ENCODE measurements around the gene FASN.

FASN gene

GRCh38 chr17:82031885-82032627, 66.0 kb downstream of the FASN start:
- Histone ChIP-seq H3K9me3 (ENCODE audit: control insufficient read depth in 1 of 2, low read length in 2 of 2) (no peaks in the 10 kb centered on the region), H3K4me3 (ENCODE audit: low read depth in 1 of 2, low read length in 2 of 2) (peak overlapping the region in 1 of 2 donors; percentile 42), H3K4me1 (ENCODE audit: control insufficient read depth in 1 of 2, insufficient read depth in 2 of 2, low read length in 2 of 2) (peaks cover 4 to 32% of the 10 kb centered on the region in 2 donors), H3K27me3 (ENCODE audit: low read depth, low read length) (no peaks in the 10 kb centered on the region), H3K27ac (ENCODE audit: low read length) (no peak overlapping the region), H3K36me3 (ENCODE audit: control insufficient read depth in 1 of 2, insufficient read depth in 2 of 2, low read length in 2 of 2) (peaks cover 0 to 11% of the 10 kb centered on the region in 2 donors)

GRCh38 chr17:82031303-82031884, 66.6 kb downstream of the FASN start, which contains the start of gene RAC3:
RAC3 (plus strand) TSS chr17:82031678; CDS start chr17:82031762, 84 bp downstream.
- no peaks in the 10 kb centered on the region for H3K9me3 ChIP-seq (ENCODE audit: control insufficient read depth in 1 of 2, low read length in 2 of 2)
- peaks cover under 1 to 26% of the 10 kb centered on the region in 2 donors for H3K4me1 ChIP-seq (ENCODE audit: control insufficient read depth in 1 of 2, insufficient read depth in 2 of 2, low read length in 2 of 2)
- H3K27ac ChIP-seq (ENCODE audit: low read length), result no peak within 1 kb of the TSS
- H3K36me3 ChIP-seq (ENCODE audit: control insufficient read depth in 1 of 2, insufficient read depth in 2 of 2, low read length in 2 of 2), result peaks cover 0 to 11% of the 10 kb centered on the region in 2 donors
- H3K27me3 ChIP-seq (ENCODE audit: low read depth, low read length), result no peaks in the 10 kb centered on the region
- H3K4me3 ChIP-seq (ENCODE audit: low read depth in 1 of 2, low read length in 2 of 2), result peak within 1 kb of the TSS; percentile 26 to 66

DNA sequence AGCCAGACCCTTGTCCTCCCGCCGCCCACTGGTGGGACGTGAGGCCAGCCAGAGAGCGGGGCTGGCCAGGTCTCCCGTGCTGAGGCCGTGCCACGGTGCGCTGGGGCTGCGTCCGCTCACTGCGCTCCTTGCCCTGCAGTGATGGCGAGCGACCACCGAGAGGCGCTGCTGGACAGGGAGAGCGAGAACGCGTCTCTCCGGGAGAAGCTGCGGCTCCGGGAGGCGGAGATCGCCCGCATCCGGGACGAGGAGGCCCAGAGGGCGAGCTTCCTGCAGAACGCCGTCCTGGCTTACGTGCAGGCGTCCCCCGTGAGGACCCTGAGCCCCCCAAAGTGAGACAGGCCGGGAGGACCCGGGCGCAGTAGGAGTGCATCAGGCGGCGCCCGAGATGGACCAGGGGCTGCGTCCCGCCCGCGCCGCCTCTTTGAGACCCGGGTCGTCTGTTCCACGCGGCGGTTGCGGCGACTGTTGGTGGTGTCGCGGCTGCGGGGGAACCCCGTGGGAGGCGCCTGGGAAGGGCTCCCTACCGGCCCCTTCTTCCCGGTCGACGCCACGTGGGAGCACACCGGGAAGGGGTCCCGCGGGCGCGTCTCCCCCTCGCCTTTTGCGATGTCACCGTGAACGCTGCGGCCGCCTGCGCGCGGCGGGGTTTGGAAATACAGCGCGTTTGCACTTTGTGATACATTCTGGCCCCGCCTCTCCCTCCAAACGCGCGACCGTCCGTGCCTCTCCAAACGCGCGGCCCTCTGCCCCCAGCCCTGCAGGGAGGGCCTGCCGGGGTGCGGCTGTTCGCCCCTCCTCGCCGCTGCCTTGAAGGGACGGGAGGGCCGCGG, 67.3 kb downstream of the FASN start:
- Histone ChIP-seq H3K27ac (ENCODE audit: low read length) (no peak overlapping the region), H3K9me3 (ENCODE audit: control insufficient read depth in 1 of 2, low read length in 2 of 2) (no peaks in the 10 kb centered on the region), H3K4me1 (ENCODE audit: control insufficient read depth in 1 of 2, insufficient read depth in 2 of 2, low read length in 2 of 2) (peaks cover 0 to 20% of the 10 kb centered on the region in 2 donors), H3K36me3 (ENCODE audit: control insufficient read depth in 1 of 2, insufficient read depth in 2 of 2, low read length in 2 of 2) (peaks cover 0 to 11% of the 10 kb centered on the region in 2 donors), H3K27me3 (ENCODE audit: low read depth, low read length) (no peaks in the 10 kb centered on the region), H3K4me3 (ENCODE audit: low read depth in 1 of 2, low read length in 2 of 2) (peak overlapping the region; percentile 26 to 66)

GRCh38 chr17:82029990-82030469, 68.0 kb downstream of the FASN start:
- H3K27ac ChIP-seq (ENCODE audit: low read length), result no peak overlapping the region
- peaks cover 0 to 20% of the 10 kb centered on the region in 2 donors for H3K4me1 ChIP-seq (ENCODE audit: control insufficient read depth in 1 of 2, insufficient read depth in 2 of 2, low read length in 2 of 2)

DNA sequence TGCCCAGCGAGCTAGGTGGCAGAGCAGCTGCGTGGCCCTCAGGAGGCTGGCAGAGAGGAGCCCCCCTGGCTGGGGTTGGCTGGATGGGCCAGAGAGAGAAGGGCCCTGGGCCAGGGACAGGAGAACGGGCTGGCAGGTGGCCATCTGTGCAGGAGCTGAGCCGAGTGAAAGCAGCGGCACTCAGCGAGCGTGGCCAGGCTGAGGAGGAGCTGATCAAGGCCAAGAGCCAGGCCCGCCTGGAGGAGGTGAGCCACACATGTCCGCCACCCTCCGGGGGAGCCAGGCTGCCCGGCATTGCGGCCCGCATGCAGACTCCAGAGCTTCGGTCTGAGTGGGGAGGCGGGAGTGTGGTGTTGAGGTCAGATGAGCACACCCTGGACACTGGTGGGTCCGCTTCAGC, 68.6 kb downstream of the FASN start:
- Histone ChIP-seq H3K36me3 (ENCODE audit: control insufficient read depth in 1 of 2, insufficient read depth in 2 of 2, low read length in 2 of 2) (peaks cover 0 to 11% of the 10 kb centered on the region in 2 donors), H3K27me3 (ENCODE audit: low read depth, low read length) (no peaks in the 10 kb centered on the region), H3K9me3 (ENCODE audit: control insufficient read depth in 1 of 2, low read length in 2 of 2) (no peaks in the 10 kb centered on the region), H3K4me1 (ENCODE audit: control insufficient read depth in 1 of 2, insufficient read depth in 2 of 2, low read length in 2 of 2) (peaks cover 1 to 22% of the 10 kb centered on the region in 2 donors), H3K27ac (ENCODE audit: low read length) (no peak overlapping the region), H3K4me3 (ENCODE audit: low read depth in 1 of 2, low read length in 2 of 2) (no peak overlapping the region)

More at GRCh38 chr17:82029990-82030469, 68.0 kb downstream of the FASN start:
- no peaks in the 10 kb centered on the region for H3K27me3 ChIP-seq (ENCODE audit: low read depth, low read length)
- peaks cover 0 to 11% of the 10 kb centered on the region in 2 donors for H3K36me3 ChIP-seq (ENCODE audit: control insufficient read depth in 1 of 2, insufficient read depth in 2 of 2, low read length in 2 of 2)
- peak overlapping the region in 1 of 2 donors; percentile 66 for H3K4me3 ChIP-seq (ENCODE audit: low read depth in 1 of 2, low read length in 2 of 2)
- H3K9me3 ChIP-seq (ENCODE audit: control insufficient read depth in 1 of 2, low read length in 2 of 2), result no peaks in the 10 kb centered on the region

- H3K4me1 ChIP-seq (ENCODE audit: control insufficient read depth in 1 of 2, insufficient read depth in 2 of 2, low read length in 2 of 2), result peaks cover 5 to 27% of the 10 kb centered on the region in 2 donors
- H3K36me3 ChIP-seq (ENCODE audit: control insufficient read depth in 1 of 2, insufficient read depth in 2 of 2, low read length in 2 of 2), result peaks cover 0 to 11% of the 10 kb centered on the region in 2 donors
- no peak overlapping the region for H3K27ac ChIP-seq (ENCODE audit: low read length)
- H3K27me3 ChIP-seq (ENCODE audit: low read depth, low read length), result no peaks in the 10 kb centered on the region
- H3K4me3 ChIP-seq (ENCODE audit: low read depth in 1 of 2, low read length in 2 of 2), result no peak overlapping the region
- H3K9me3 ChIP-seq (ENCODE audit: control insufficient read depth in 1 of 2, low read length in 2 of 2), result no peaks in the 10 kb centered on the region
Observed at GRCh38 chr17:82028966-82029365, 69.1 kb downstream of the FASN start.

Measured in muscle layer of duodenum (tissue), 2 donors.